Measurements from ENCODE around the gene HCFC1R1.
A peak's percentile ranks its signal among the peaks of the same experiment; 100 is the strongest.
"Not testable (repeated sequence)": the region's sequence is repeated elsewhere in the genome, so short reads cannot be mapped to it uniquely, and the experiment has no call there.

HCFC1R1 gene

DNA sequence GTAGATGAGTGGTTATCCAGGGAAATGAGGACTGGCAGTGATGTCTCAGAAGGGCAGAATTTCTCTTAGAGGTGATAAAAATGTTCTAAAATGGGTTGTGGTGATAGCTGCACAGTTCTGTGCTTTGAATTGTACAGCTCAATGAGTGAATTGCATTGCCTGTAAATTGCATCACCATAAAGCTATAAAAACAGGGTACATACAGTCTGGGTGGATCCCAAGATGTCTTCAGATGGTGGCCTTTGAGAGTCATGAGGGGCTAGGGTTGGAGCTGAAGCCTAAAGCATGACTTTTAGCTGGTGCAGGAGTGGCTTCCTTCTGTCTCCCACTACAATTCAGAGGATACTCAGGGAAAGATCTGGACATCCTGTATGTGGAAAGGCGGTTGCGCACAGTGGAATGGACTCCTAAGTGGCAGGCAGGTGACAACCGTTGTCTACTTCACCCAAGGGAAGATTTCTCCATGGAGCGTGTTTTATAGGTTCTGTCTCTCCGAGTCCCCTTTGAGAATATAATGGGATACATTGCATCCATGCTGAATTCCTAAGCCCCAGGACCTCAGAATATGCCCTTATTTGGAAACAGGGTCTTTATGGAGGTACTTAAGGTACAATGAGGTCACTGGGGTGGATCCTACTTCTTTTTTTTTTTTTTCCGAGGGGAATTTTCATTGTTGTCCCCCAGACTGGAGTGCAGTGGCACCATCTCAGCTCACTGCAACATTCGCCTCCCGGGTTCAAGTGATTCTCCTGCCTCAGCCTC is 40.1 kb upstream of the HCFC1R1 start:
- Histone ChIP-seq H3K9me3 (ENCODE audit: insufficient read depth, low read depth, low read length) (no peaks in the 10 kb centered on the region), H3K9ac (ENCODE audit: low read depth, low read length) (no peak overlapping the region), H3K4me3 (ENCODE audit: low read length) (no peak overlapping the region), H3K27ac (ENCODE audit: low read length) (no peak overlapping the region), H3K36me3 (ENCODE audit: insufficient read depth, low read depth, low read length) (no peaks in the 10 kb centered on the region), H3K27me3 (ENCODE audit: insufficient read depth, low read length) (peaks cover 13% of the 10 kb centered on the region), H3K4me1 (ENCODE audit: insufficient read depth, low read length) (0 out of 2 replicates have a peak, but pooled peaks cover 4% of the 10 kb centered on the region)

DNA sequence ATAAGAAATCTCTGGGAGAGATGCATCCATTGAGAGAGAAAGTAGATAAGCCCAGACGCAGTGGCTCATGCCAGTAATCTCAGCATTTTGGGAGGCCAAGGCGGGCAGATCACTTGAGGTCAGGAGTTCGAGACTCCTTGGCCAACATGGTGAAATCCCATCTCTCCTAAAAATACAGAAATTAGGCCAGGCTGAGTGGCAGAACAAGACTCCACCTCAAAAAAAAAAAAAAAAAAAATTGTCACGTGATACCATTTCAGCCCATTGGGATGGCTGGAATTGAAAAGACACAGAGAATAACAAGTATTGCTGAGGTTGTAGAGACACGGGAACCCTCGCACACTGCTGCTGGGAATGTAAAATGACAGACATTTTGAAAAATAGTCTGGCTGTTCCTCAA is 38.8 kb upstream of the HCFC1R1 start:
- Histone ChIP-seq H3K4me1 (ENCODE audit: insufficient read depth, low read length) (0 out of 2 replicates have a peak, but pooled peaks cover 4% of the 10 kb centered on the region), H3K27me3 (ENCODE audit: insufficient read depth, low read length) (peaks cover 19% of the 10 kb centered on the region), H3K36me3 (ENCODE audit: insufficient read depth, low read depth, low read length) (no peaks in the 10 kb centered on the region), H3K27ac (ENCODE audit: low read length) (no peak overlapping the region), H3K9me3 (ENCODE audit: insufficient read depth, low read depth, low read length) (no peaks in the 10 kb centered on the region), H3K9ac (ENCODE audit: low read depth, low read length) (no peak overlapping the region), H3K4me3 (ENCODE audit: low read length) (no peak overlapping the region)

DNA sequence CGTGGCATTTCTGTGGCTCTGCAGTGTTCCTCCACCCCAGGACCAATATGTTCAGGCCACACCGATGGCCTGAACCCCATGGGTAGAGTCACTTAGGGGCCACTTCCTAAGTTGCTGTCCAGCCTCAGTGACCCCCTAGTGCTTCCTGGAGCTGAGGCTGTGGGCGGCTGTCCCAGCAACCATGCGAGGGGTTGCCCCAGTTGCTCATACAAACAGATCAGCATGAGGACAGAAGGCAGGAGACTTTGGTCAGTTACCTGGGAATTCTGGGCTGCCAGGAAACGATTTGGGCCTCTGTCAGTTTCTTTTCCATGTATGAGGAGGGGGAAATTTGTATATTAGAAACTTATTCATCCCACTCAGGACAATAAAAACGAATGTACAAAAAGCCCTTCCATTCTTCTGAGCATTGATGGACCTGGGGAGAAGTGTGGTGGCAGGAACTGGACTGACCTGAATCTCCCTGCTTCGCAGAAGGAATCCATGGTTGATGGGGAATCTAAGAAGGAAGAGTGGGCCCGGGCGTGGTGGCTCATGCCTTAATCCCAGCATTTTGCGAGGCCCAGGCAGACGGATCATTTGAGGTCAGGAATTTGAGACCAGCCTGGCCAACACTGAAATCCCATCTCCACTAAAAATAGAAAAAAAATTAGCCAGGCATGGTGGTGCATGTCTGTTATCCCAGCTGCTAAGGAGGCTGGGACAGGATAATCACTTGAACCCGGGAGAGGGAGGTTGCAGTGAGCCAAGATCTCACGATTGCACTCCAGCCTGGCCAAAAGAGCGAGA is 36.8 kb upstream of the HCFC1R1 start:
- peaks cover 23% of the 10 kb centered on the region for H3K27me3 ChIP-seq (ENCODE audit: insufficient read depth, low read length)
- no peaks in the 10 kb centered on the region for H3K9me3 ChIP-seq (ENCODE audit: insufficient read depth, low read depth, low read length)
- H3K4me1 ChIP-seq (ENCODE audit: insufficient read depth, low read length) = 0 out of 2 replicates have a peak, but pooled peaks cover 4% of the 10 kb centered on the region
- no peak overlapping the region for H3K4me3 ChIP-seq (ENCODE audit: low read length)
- H3K27ac ChIP-seq (ENCODE audit: low read length) = no peak overlapping the region
- H3K36me3 ChIP-seq (ENCODE audit: insufficient read depth, low read depth, low read length) = no peaks in the 10 kb centered on the region
- H3K9ac ChIP-seq (ENCODE audit: low read depth, low read length) = no peak overlapping the region; the same call in 1 of the 2 replicates

DNA sequence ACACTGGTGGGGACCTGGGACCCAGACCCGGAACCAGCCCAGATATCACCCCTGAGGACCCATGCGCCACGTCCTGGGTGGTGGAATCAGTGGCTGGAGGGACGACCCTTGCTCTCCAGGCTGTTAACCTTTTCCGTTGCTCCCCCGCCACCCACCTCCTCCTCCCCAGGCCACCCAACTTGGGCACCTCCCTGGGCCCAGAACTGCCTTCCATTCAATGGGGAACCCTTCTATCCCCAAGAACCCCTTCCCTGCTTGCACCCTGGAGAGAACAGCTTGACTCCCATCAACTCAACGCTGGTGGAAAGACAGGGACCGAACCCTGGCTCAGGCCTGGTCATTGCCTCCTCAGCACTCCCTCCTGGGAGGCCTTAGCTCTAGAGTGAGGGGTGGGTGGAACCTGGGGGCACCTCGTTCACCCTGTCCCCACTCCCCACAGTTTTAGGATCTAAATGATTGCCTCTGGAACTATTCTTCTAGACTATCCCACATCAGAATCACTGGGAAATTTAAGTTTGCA is 36.0 kb upstream of the HCFC1R1 start:
- Histone ChIP-seq H3K4me3 (ENCODE audit: low read length) (peak overlapping the region; percentile 61; the same call in 1 of the 2 replicates), H3K27me3 (ENCODE audit: insufficient read depth, low read length) (peaks cover 27% of the 10 kb centered on the region), H3K27ac (ENCODE audit: low read length) (peak overlapping the region; percentile 49), H3K36me3 (ENCODE audit: insufficient read depth, low read depth, low read length) (no peaks in the 10 kb centered on the region), H3K9me3 (ENCODE audit: insufficient read depth, low read depth, low read length) (no peaks in the 10 kb centered on the region), H3K4me1 (ENCODE audit: insufficient read depth, low read length) (0 out of 2 replicates have a peak, but pooled peaks cover 4% of the 10 kb centered on the region), H3K9ac (ENCODE audit: low read depth, low read length) (peak overlapping the region; percentile 51; the same call in 1 of the 2 replicates)

DNA sequence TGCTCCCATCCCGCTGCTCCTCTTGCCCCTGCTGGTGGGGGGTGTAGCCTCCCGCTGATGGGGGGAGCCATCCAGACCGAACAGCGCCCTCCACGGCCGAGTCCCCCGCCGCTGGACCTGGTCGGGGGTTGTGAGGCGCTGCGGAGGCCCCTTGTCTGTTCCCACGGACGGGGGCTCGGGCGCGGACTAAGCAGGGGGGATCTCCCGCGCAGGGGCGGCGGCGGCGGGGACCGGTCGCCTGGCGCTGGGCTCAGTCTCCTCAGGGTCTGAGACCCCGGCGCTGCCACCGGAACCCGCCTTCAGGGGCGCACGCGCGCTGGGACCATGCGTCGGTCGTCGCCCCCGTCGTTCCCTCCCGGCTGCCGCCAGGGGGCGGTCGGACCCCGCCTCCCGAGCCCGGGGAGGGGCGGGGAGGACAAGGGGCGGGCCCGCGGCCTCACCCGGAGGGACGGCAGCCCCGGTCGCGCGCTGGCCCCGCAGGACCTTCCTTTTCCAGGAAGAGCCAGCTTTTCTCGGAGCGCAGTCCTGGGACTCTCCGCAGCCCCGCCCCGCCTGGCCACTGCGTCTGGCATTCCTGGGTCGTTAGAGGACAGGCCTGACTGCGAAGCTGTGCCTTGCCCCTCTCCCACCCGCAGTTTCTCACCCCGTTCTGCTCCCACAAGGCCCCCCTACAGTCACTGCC is 35.4 kb upstream of the HCFC1R1 start:
- 0 out of 2 replicates have a peak, but pooled peaks cover 4% of the 10 kb centered on the region for H3K4me1 ChIP-seq (ENCODE audit: insufficient read depth, low read length)
- H3K9me3 ChIP-seq (ENCODE audit: insufficient read depth, low read depth, low read length) = no peaks in the 10 kb centered on the region
- no peaks in the 10 kb centered on the region for H3K36me3 ChIP-seq (ENCODE audit: insufficient read depth, low read depth, low read length)
- peak overlapping the region; percentile 66; the same call in 1 of the 2 replicates for H3K4me3 ChIP-seq (ENCODE audit: low read length)
- H3K9ac ChIP-seq (ENCODE audit: low read depth, low read length) = peak overlapping the region; percentile 56; the same call in 1 of the 2 replicates
- peaks cover 27% of the 10 kb centered on the region for H3K27me3 ChIP-seq (ENCODE audit: insufficient read depth, low read length)
- H3K27ac ChIP-seq (ENCODE audit: low read length) = peak overlapping the region; percentile 49

DNA sequence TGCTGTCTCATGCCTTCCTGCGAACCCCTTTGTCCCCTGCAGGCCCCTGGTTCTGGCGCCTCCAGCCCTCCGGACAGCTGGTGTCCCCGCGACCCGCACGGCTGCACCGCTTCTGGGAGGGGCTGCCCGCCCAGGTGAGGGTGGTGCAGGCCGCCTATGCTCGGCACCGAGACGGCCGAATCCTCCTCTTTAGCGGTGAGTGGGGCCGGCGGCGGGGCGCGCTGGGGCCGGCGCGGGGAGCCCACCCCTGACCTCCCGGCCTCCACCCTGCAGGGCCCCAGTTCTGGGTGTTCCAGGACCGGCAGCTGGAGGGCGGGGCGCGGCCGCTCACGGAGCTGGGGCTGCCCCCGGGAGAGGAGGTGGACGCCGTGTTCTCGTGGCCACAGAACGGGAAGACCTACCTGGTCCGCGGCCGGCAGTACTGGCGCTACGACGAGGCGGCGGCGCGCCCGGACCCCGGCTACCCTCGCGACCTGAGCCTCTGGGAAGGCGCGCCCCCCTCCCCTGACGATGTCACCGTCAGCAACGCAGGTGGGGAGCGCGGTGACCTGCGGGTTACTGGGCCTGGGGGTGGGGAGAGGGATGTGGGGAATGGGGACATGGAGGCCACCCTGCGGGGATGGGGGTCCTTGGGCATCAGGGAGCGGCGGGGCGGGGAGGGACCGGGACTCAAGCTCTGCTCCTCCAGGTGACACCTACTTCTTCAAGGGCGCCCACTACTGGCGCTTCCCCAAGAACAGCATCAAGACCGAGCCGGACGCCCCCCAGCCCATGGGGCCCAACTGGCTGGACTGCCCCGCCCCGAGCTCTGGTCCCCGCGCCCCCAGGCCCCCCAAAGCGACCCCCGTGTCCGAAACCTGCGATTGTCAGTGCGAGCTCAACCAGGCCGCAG is 34.6 kb upstream of the HCFC1R1 start:
- Histone ChIP-seq H3K9ac (ENCODE audit: low read depth, low read length) (peak overlapping the region; percentile 56; the same call in 1 of the 2 replicates), H3K4me3 (ENCODE audit: low read length) (peak overlapping the region; percentile 66; the same call in 1 of the 2 replicates), H3K36me3 (ENCODE audit: insufficient read depth, low read depth, low read length) (no peaks in the 10 kb centered on the region), H3K27ac (ENCODE audit: low read length) (no peak overlapping the region), H3K27me3 (ENCODE audit: insufficient read depth, low read length) (peaks cover 27% of the 10 kb centered on the region), H3K4me1 (ENCODE audit: insufficient read depth, low read length) (no peaks in the 10 kb centered on the region), H3K9me3 (ENCODE audit: insufficient read depth, low read depth, low read length) (no peaks in the 10 kb centered on the region)

DNA sequence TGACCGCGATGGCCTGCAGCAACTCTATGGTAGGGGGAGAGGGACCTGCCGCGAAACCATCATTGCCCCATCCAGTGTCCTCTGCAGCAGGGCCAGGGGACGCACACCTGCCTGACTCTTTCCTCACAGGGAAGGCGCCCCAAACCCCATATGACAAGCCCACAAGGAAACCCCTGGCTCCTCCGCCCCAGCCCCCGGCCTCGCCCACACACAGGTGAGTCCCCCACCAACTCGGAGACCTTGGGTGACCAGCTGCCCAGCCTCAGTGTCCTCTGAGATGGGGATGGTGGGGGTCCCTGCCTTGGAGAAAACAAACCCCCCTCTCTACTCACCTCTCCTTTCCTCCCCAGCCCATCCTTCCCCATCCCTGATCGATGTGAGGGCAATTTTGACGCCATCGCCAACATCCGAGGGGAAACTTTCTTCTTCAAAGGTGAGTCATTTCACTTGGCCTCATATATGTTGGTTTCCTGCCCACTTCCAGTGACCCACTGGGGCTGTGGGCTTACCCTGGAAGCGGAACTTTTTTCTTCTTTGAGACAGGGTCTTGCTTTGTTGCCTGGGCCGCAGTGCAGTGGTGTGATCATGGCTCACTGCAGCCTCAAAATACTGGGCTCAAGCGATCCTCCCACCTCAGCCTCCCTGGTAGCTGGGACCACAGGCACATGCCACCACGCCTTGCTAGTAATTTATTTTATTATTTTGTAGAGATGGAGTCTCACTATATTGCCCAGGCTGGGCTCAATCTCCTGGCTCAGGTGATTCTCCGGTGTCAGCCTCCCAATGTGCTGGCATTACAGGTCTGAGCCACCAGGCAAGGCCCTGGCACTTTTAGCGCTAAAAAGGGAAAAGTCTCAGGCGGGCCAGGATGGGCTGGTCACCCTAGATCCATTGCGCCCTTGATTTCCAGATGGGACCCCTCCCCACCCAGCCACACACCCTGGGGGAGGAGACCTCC is 33.7 kb upstream of the HCFC1R1 start:
- no peaks in the 10 kb centered on the region for H3K4me1 ChIP-seq (ENCODE audit: insufficient read depth, low read length)
- H3K27ac ChIP-seq (ENCODE audit: low read length) = no peak overlapping the region
- H3K27me3 ChIP-seq (ENCODE audit: insufficient read depth, low read length) = peaks cover 27% of the 10 kb centered on the region
- H3K4me3 ChIP-seq (ENCODE audit: low read length) = peak overlapping the region; percentile 66; the same call in 1 of the 2 replicates
- H3K36me3 ChIP-seq (ENCODE audit: insufficient read depth, low read depth, low read length) = no peaks in the 10 kb centered on the region
- no peak overlapping the region for H3K9ac ChIP-seq (ENCODE audit: low read depth, low read length)
- no peaks in the 10 kb centered on the region for H3K9me3 ChIP-seq (ENCODE audit: insufficient read depth, low read depth, low read length)

DNA sequence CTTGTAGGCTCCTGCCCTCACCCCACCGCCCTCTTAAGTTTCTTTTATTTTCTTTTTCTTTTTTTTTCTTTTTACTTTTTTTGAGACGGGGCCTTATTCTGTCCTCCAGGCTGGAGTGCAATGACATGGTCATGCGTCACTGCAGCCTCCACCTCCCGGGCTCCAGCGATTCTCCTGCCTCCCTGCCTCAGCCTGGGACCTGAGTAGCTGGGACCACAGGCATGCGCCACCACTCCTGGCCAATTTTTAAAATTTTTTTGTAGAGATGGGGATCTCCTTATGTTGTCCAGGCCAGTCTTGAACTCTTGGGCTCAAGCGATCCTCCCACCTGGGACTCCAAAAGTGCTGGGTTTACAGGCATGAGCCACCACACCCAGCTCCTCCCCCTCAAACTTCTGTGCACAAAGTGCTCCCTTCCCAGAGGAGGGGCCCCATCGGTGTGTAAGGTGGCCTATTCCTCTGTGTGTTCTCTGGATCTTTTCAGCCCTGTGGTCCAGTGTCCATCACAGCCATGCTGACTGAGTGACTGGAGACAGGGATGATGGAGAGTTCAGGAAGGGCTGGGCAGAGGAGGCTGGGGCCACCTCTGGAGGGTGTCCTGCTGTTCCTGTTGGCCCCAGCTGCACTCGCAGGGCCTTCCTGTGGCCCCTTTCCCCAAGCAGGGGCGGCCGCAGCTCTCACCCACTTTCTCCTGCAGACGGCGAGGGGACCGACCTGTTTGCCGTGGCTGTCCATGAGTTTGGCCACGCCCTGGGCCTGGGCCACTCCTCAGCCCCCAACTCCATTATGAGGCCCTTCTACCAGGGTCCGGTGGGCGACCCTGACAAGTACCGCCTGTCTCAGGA is 32.8 kb upstream of the HCFC1R1 start:
- peaks cover 28% of the 10 kb centered on the region for H3K27me3 ChIP-seq (ENCODE audit: insufficient read depth, low read length)
- H3K27ac ChIP-seq (ENCODE audit: low read length) = no peak overlapping the region
- H3K9ac ChIP-seq (ENCODE audit: low read depth, low read length) = no peak overlapping the region
- H3K36me3 ChIP-seq (ENCODE audit: insufficient read depth, low read depth, low read length) = no peaks in the 10 kb centered on the region
- no peaks in the 10 kb centered on the region for H3K9me3 ChIP-seq (ENCODE audit: insufficient read depth, low read depth, low read length)
- H3K4me1 ChIP-seq (ENCODE audit: insufficient read depth, low read length) = no peaks in the 10 kb centered on the region
- H3K4me3 ChIP-seq (ENCODE audit: low read length) = no peak overlapping the region

DNA sequence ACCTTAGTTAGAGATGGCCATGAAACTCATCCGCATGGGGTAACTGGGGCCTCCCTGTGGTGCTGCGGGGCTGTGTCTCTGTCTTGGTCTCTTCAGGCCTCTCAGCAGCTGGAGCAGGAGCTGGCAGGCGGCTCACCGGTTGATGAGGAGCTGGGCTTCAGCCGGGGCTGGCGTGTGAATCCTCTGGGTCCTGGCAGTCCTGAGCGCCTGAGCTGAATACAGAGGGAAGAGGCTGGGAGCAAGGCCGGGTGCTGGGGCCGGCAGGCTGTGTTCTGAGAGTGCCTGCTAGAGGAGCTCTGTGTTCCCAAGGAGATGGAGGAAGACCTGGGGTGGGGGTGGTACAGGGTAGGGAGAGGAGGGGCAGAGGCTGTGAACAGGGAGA is 32.0 kb upstream of the HCFC1R1 start:
- not testable (repeated sequence) for H3K36me3 ChIP-seq (ENCODE audit: insufficient read depth, low read depth, low read length); H3K4me3 ChIP-seq (ENCODE audit: low read length); H3K9ac ChIP-seq (ENCODE audit: low read depth, low read length); H3K27ac ChIP-seq (ENCODE audit: low read length); H3K9me3 ChIP-seq (ENCODE audit: insufficient read depth, low read depth, low read length); H3K4me1 ChIP-seq (ENCODE audit: insufficient read depth, low read length)
- H3K27me3 ChIP-seq (ENCODE audit: insufficient read depth, low read length) = peaks cover 36% of the 10 kb centered on the region
